ENCODE measurements around the gene CHRNE.
"Not testable (repeated sequence)": the region's sequence is repeated elsewhere in the genome, so short reads cannot be mapped to it uniquely, and the experiment has no call there.

CHRNE gene

GRCh38 chr17:4906642-4907041, 3.7 kb upstream of the CHRNE start:
- DNase-seq (ENCODE audit: low spot score): not testable (repeated sequence)

GRCh38 chr17:4902540-4902939, 358 bp downstream of the CHRNE start:
- DNase-seq (ENCODE audit: low spot score): no peak

GRCh38 chr17:4901648-4902344, 1.1 kb downstream of the CHRNE start:
- DNase-seq (ENCODE audit: low spot score): no peak

- DNase-seq (ENCODE audit: low spot score): no peak
Observed at GRCh38 chr17:4901108-4901647, 1.7 kb downstream of the CHRNE start.

- no peak for DNase-seq (ENCODE audit: low spot score)
Observed at GRCh38 chr17:4900231-4901107, 2.4 kb downstream of the CHRNE start.

- no peak for DNase-seq (ENCODE audit: low spot score)
Observed at GRCh38 chr17:4899341-4900230, 3.3 kb downstream of the CHRNE start, which contains the start of gene C17orf107. C17orf107 (plus strand) TSS chr17:4899536; CDS start chr17:4899763, 227 bp downstream.

GRCh38 chr17:4898927-4899326, 4.0 kb downstream of the CHRNE start:
- no peak for DNase-seq (ENCODE audit: low spot score)

GRCh38 chr17:4898351-4898750, 4.5 kb downstream of the CHRNE start:
- no peak for DNase-seq (ENCODE audit: low spot score)

- no peak for DNase-seq (ENCODE audit: low spot score)
Observed at GRCh38 chr17:4897785-4898184, 5.1 kb downstream of the CHRNE start.

GRCh38 chr17:4897198-4897687, 5.7 kb downstream of the CHRNE start:
- DNase-seq (ENCODE audit: low spot score): no peak

GRCh38 chr17:4896332-4897197, 6.3 kb downstream of the CHRNE start:
- no peak for DNase-seq (ENCODE audit: low spot score)

GRCh38 chr17:4895657-4896331, 7.1 kb downstream of the CHRNE start:
- DNase-seq (ENCODE audit: low spot score): no peak

- DNase-seq (ENCODE audit: low spot score): no peak
Observed at GRCh38 chr17:4895121-4895520, 7.8 kb downstream of the CHRNE start.

- no peak for DNase-seq (ENCODE audit: low spot score)
Observed at GRCh38 chr17:4893721-4894560, 9.0 kb downstream of the CHRNE start.

GRCh38 chr17:4893272-4893671, 9.6 kb downstream of the CHRNE start:
- no peak for DNase-seq (ENCODE audit: low spot score)

GRCh38 chr17:4892499-4893221, 10.2 kb downstream of the CHRNE start:
- DNase-seq (ENCODE audit: low spot score): no peak

- no peak for DNase-seq (ENCODE audit: low spot score)
Observed at GRCh38 chr17:4891411-4892410, 11.2 kb downstream of the CHRNE start.

Data from LoVo (cell line).